GM23248 (cell line): Measurements from ENCODE around the gene ARHGAP26. TPM values are rescaled to one million over a fixed set of nuclear protein-coding genes. Genes with fewer than 3 reads are reported as not detected.

Experiments
- DNase-seq: peaks from one replicate; pipeline ENCODE4 v3.0.0-alpha.2; 2015
- H2AFZ ChIP-seq: fragments of 200-600 bp; sonication (generic); 2 replicates; pipeline ENCODE4 v1.6.1; 2016; ENCODE audit warnings: antibody characterized with exemption
- H3F3A ChIP-seq: fragments of 200-600 bp; sonication (generic); 2 replicates; pipeline ENCODE4 v1.6.1; 2016; ENCODE audit warnings: mild to moderate bottlenecking, antibody characterized with exemption, mixed run types; ENCODE audit not compliant: insufficient read depth
- H3K27ac ChIP-seq: fragments of 200-600 bp; sonication (generic); 2 replicates; pipeline ENCODE4 v1.5.1; 2016; ENCODE audit warnings: mild to moderate bottlenecking
- H3K27me3 ChIP-seq: fragments of 200-600 bp; sonication (generic); replicated peaks from 2 replicates; pipeline ENCODE4 v1.6.1; 2016; ENCODE audit warnings: mild to moderate bottlenecking; ENCODE audit not compliant: insufficient read depth
- H3K36me3 ChIP-seq: fragments of 200-600 bp; sonication (generic); 2 replicates; pipeline ENCODE4 v1.6.1; 2016; ENCODE audit warnings: low read depth, mild to moderate bottlenecking
- H3K4me1 ChIP-seq: fragments of 200-600 bp; sonication (generic); 2 replicates; pipeline ENCODE4 v1.6.1; 2016; ENCODE audit warnings: mild to moderate bottlenecking; ENCODE audit not compliant: insufficient read depth
- H3K4me2 ChIP-seq: fragments of 200-600 bp; sonication (generic); one replicate; pipeline ENCODE4 v1.6.1; 2016; ENCODE audit warnings: mild to moderate bottlenecking; ENCODE audit not compliant: unreplicated experiment
- H3K4me3 ChIP-seq: fragments of 200-600 bp; sonication (generic); 2 replicates; pipeline ENCODE4 v1.5.1; 2016; ENCODE audit warnings: mild to moderate bottlenecking
- H3K79me2 ChIP-seq: fragments of 200-600 bp; sonication (generic); 2 replicates; pipeline ENCODE4 v1.6.1; 2016; ENCODE audit warnings: mild to moderate bottlenecking; ENCODE audit not compliant: insufficient read depth
- H3K9ac ChIP-seq: fragments of 200-600 bp; sonication (generic); 2 replicates; pipeline ENCODE4 v1.6.1; 2016; ENCODE audit warnings: mild to moderate bottlenecking
- H3K9me2 ChIP-seq: fragments of 200-600 bp; sonication (generic); 2 replicates; pipeline ENCODE4 v1.6.1; 2016; ENCODE audit warnings: mixed run types, mild to moderate bottlenecking, moderate library complexity; ENCODE audit not compliant: insufficient read depth
- H3K9me3 ChIP-seq: fragments of 200-600 bp; sonication (generic); one replicate; pipeline ENCODE4 v1.6.1; 2017; ENCODE audit warnings: low read depth
- H4K20me1 ChIP-seq: fragments of 200-600 bp; sonication (generic); 2 replicates; pipeline ENCODE4 v1.6.0; 2016; ENCODE audit not compliant: insufficient read depth
- EZH2 ChIP-seq: fragments of 200-600 bp; sonication (generic); IDR thresholded peaks from 2 replicates; pipeline ENCODE4 v1.6.1; 2018; ENCODE audit warnings: antibody characterized with exemption, mild to moderate bottlenecking; ENCODE audit not compliant: insufficient read depth, poor library complexity, severe bottlenecking
- EZH2phosphoT487 ChIP-seq: fragments of 200-600 bp; sonication (generic); IDR thresholded peaks from 2 replicates; pipeline ENCODE4 v1.6.1; 2018; ENCODE audit warnings: antibody characterized with exemption, moderate library complexity, mild to moderate bottlenecking, low read depth; ENCODE audit not compliant: insufficient read depth
- WGBS, 2 experiments: methylation state at CpG; one replicate each; pipeline ENCODE4 v1.1.6; 2015 to 2017; ENCODE audit warnings: low lambda C conversion rate in 2 of 2, low coverage in 1 of 2; ENCODE audit errors: missing lambda C conversion rate in 2 of 2; 5-methylcytosine and 5-hydroxymethylcytosine counted together
- in situ Hi-C: fragments of 300-500 bp; cut with MboI; formaldehyde crosslinking; loops from 2 replicates; pipeline ENCODE4 v1.15.0; 2020
- polyA plus RNA-seq: library from polyadenylated mRNA; unstranded; fragments of >200 nt; fragmentation: Nextera tagmentation; extraction: Ambion mirVana; gene quantifications from 2 replicates; pipeline ENCODE4 v1.2.1, GENCODE V29; 2016
- total RNA-seq: library from RNA; depleted of rRNA; stranded (reverse); fragments of >200 nt; shearing (Covaris generic); gene quantifications from 2 replicates; pipeline ENCODE4 v1.2.3, GENCODE V29; 2014

The ARHGAP26 gene
- total and polyA plus RNA-seq, 2 experiments from 2014 or later, result 1.6 to 1.7 TPM

DNA sequence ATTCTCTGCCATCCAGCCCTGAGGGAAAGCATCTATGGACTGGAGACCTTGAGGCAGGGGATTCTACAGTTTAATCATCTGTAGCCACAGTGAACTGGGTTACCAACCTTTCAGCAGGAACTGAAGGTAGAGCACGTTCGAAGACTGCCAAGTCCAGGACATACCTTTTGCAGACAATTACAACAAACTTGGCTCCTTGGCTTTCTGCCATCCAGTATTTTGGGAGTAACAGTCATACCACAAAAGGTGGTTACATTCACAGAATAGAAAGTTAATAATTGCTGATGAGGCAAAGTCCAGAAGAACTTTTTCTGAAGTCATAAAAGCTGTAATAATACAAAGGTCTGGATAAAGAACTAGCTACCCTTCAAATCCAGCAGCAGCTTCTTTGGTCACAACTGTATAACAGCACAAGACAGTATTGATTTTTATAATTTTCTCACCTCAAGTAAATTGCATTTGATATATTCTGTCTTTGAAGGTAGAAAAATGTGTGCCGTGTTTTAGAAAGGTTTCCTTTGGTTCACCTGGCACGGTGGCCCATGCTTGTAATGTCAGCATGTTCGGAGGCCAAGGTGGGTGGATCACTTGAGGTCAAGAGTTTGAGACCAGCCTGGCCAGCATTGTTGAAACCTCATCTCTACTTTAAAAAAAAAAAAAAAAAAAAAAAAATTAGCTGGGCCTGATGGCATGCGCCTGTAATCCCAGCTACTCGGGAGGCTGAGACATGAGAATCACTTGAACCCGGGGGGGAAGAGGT, 396.7 kb downstream of the ARHGAP26 start:
- H3K36me3 ChIP-seq, result no peaks in the 10 kb centered on the region
- no peak overlapping the region for H3K4me2 ChIP-seq
- no peak overlapping the region for H3K27ac ChIP-seq
- in situ Hi-C loops, result no loop called here
- WGBS, 2 experiments, result 82 to 87% methylated on average over 8 of the region's 8 CpGs
- H3K4me1 ChIP-seq, result no peaks in the 10 kb centered on the region; the same call in 1 of the 2 replicates
- H2AFZ ChIP-seq, result no peak overlapping the region
- TF ChIP-seq EZH2phosphoT487, result no peak
- TF ChIP-seq EZH2, result no peak
- no peaks in the 10 kb centered on the region for H3K27me3 ChIP-seq
- no peak for DNase-seq
- no peaks in the 10 kb centered on the region for H3K9me2 ChIP-seq
- no peaks in the 10 kb centered on the region for H3K9me3 ChIP-seq
- no peak overlapping the region for H3K4me3 ChIP-seq
- no peak overlapping the region for H3K9ac ChIP-seq
- no peaks in the 10 kb centered on the region for H3K79me2 ChIP-seq
- no peaks in the 10 kb centered on the region for H3F3A ChIP-seq
- H4K20me1 ChIP-seq, result no peaks in the 10 kb centered on the region

DNA sequence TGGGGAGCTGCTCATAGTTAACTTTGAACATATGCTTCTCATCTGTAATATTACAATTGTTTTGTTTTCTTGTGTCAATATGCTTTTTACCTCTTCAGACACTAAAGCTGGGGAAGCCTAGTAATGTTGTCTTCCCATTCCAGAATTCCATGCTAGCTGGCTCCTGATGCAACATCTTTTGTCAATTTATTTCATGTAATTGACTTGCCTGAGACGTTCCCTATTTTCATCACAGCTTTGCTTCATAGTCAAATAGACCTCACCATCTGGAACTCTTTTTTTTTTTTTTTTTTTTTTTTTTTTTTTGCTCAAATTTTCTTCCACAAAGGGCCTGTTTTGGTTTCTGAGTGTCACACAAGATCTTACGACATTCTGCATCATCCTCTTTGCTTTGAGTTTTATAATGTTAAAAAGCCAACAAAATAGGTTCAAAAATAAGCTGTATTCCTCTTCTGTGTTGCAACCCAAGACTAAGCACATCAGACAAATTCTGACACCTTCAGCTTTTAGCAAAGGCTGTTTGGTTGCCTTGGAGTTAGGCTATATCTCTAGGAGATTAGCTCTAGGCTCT, 398.1 kb downstream of the ARHGAP26 start:
- in situ Hi-C loops, result no loop called here
- 42 to 53% methylated on average over 2 of the region's 2 CpGs for WGBS, 2 experiments
- H3K9me3 ChIP-seq, result no peaks in the 10 kb centered on the region
- H2AFZ ChIP-seq, result no peak overlapping the region
- H3K27ac ChIP-seq, result no peak overlapping the region
- no peaks in the 10 kb centered on the region for H3K36me3 ChIP-seq
- no peak overlapping the region for H3K9ac ChIP-seq
- H3K27me3 ChIP-seq, result no peaks in the 10 kb centered on the region
- no peaks in the 10 kb centered on the region for H3K4me1 ChIP-seq
- H3K4me2 ChIP-seq, result no peak overlapping the region
- no peaks in the 10 kb centered on the region for H4K20me1 ChIP-seq
- H3K9me2 ChIP-seq, result no peaks in the 10 kb centered on the region
- H3K79me2 ChIP-seq, result no peaks in the 10 kb centered on the region
- peak; percentile 22 for DNase-seq
- TF ChIP-seq EZH2phosphoT487, result no peak
- no peak for TF ChIP-seq EZH2
- no peaks in the 10 kb centered on the region for H3F3A ChIP-seq
- H3K4me3 ChIP-seq, result no peak overlapping the region

DNA sequence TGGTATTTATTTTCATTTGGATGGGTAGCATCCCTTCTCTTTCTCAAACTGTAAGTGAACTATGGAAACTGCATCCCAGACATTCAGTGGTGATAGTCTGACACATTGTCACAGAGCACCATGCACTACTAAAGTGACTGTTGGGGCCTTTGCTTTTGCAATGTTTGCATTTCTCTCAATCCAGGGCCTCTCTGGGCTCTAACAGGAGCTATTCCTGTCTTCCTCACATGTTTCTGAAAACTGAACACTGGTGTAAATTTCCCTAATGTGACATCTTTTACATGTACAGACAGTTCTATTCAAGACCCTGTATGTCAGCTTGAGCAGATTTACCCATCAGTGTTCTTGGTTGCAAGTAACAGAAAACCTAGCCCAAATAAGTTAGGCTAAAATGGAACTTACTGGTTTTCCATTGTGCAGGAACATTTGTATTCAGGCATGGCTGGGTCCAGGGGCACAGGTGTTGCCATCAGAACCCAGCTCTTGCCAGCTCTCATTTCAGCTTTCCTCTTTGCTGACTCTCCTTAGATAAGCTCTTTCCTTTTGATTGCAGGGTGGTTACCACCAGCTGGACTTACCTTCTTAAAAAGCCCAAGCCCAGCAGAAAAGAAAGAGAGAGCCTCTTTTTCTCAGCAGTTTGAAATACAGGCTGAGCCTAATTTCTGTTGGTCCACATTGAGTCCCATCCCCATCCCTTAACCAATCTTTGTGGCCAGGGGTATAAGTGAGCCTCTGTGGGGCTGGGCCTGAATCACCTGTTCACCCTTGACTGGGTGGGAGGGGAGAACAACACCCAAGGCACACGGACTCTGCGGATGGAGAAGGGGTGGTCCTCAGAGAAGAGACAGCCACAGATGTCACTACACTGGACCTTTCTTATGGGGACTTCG, 399.0 kb downstream of the ARHGAP26 start:
- Histone ChIP-seq H4K20me1 (no peaks in the 10 kb centered on the region), H3K9me3 (no peaks in the 10 kb centered on the region), H3K27me3 (no peaks in the 10 kb centered on the region), H3K4me2 (no peak overlapping the region), H3F3A (no peaks in the 10 kb centered on the region), H3K27ac (no peak overlapping the region), H3K9me2 (no peaks in the 10 kb centered on the region), H3K4me3 (no peak overlapping the region), H3K36me3 (no peaks in the 10 kb centered on the region), H2AFZ (no peak overlapping the region), H3K9ac (no peak overlapping the region), H3K79me2 (no peaks in the 10 kb centered on the region), H3K4me1 (no peaks in the 10 kb centered on the region)
- DNase-seq, result no peak
- in situ Hi-C loops, result no loop called here
- 93 to 96% methylated on average over 3 of the region's 3 CpGs for WGBS, 2 experiments
- TF ChIP-seq EZH2phosphoT487 (no peak), EZH2 (no peak)

DNA sequence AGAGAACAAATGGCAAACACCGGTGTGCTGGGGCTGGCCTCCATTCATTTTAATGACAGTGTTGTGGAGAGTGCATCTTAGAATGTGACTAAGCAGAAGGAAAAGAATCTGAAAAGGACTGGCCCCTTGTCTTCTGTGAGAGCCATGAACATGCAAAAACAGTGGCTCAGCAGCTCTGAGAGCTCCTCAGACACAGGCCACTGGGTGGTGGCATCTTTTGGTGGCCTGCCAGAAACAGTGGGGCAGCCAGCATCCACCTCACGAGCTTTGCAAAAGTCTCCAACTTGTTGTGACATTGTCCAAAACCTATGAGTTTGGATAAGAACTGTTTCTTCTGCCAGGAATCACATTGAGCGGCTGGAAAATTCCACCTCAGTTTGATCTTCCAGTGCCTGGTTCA, 399.9 kb downstream of the ARHGAP26 start:
- Histone ChIP-seq H3K4me1 (peaks cover 6% of the 10 kb centered on the region), H3K27ac (no peak overlapping the region), H3K27me3 (no peaks in the 10 kb centered on the region), H3K4me2 (no peak overlapping the region), H4K20me1 (no peaks in the 10 kb centered on the region), H2AFZ (no peak overlapping the region), H3K9me3 (no peaks in the 10 kb centered on the region), H3K9me2 (no peaks in the 10 kb centered on the region), H3K4me3 (no peak overlapping the region), H3K79me2 (no peaks in the 10 kb centered on the region), H3F3A (no peaks in the 10 kb centered on the region), H3K36me3 (no peaks in the 10 kb centered on the region), H3K9ac (no peak overlapping the region)
- no peak for TF ChIP-seq EZH2phosphoT487
- TF ChIP-seq EZH2, result no peak
- 59 to 65% methylated on average over 3 of the region's 3 CpGs for WGBS, 2 experiments
- no peak for DNase-seq
- in situ Hi-C loops, result no loop called here
